GM13976 (cell line): ENCODE results near the gene EHD4.

ENCODE experiments used
- DNase-seq: peaks from one replicate; pipeline ENCODE4 v3.0.0; 2012; ENCODE audit warnings: low spot score
- CTCF ChIP-seq: IDR thresholded peaks from 2 replicates; pipeline ENCODE4 v1.5.1; 2012; ENCODE audit warnings: borderline replicate concordance, mild to moderate bottlenecking; ENCODE audit not compliant: insufficient read depth; ENCODE audit errors: extremely low read depth, missing control alignments, control extremely low read depth
- in situ Hi-C: fragments of 300-500 bp; cut with MboI; formaldehyde crosslinking; loops from one replicate; pipeline ENCODE4 v1.12.0; 2022; ENCODE audit warnings: low sequenced_read_pairs, mixed read lengths, inconsistent platforms; ENCODE audit not compliant: unreplicated experiment

Gene EHD4

GRCh38 chr15:41946970-41947369, 25.4 kb downstream of the EHD4 start:
- no peak for TF ChIP-seq CTCF
- no peak for DNase-seq
- in situ Hi-C loops: no loop called here

DNA sequence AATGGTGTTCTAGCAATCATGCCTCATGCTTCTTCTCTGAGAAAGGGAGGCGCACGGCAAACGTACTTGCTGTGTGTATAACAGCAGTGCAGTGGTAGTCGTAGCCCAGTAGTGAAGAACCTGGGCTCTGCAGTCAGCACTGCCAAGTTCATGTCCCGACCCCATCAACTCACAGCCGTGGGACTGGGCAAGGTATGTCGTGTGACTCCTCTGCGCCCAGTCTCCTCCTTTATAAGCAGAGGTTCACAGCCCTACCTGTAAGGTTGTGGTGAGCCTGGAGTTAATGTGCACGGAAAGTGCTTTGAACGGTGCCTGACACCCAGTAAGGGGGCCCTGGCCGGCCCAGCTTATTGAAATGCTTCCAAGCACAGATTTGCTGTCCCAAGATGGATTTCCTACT, 26.6 kb downstream of the EHD4 start:
- in situ Hi-C loops: no loop called here

DNA sequence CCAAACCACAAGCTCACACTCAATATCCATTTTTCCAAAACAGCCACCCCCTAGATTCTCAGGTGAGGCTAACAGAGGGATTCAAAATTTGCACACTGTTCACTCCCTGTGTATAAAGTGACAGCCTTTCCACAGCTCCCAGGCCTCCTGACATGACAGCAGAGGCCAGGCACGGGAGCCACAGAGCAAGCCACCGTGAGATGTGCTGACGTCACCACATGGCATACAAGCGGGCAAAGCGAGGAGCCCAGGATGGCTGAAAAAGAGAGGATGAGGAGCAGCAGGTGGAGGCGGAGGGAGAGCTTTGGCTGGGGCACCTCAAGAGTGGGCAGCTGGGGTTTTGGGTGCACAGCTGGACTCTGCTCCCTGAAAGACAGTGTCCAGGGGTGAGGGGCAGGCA, 27.1 kb downstream of the EHD4 start:
- in situ Hi-C loops: no loop called here

More for the DNA sequence above, 26.6 kb downstream of the EHD4 start:
- TF ChIP-seq CTCF: no peak
- DNase-seq: no peak

GRCh38 chr15:41944313-41944940, 27.9 kb downstream of the EHD4 start:
- no peak for DNase-seq
- in situ Hi-C loops: no loop called here
- no peak for TF ChIP-seq CTCF

More for the DNA sequence above, 27.1 kb downstream of the EHD4 start:
- no peak for TF ChIP-seq CTCF
- no peak for DNase-seq

DNA sequence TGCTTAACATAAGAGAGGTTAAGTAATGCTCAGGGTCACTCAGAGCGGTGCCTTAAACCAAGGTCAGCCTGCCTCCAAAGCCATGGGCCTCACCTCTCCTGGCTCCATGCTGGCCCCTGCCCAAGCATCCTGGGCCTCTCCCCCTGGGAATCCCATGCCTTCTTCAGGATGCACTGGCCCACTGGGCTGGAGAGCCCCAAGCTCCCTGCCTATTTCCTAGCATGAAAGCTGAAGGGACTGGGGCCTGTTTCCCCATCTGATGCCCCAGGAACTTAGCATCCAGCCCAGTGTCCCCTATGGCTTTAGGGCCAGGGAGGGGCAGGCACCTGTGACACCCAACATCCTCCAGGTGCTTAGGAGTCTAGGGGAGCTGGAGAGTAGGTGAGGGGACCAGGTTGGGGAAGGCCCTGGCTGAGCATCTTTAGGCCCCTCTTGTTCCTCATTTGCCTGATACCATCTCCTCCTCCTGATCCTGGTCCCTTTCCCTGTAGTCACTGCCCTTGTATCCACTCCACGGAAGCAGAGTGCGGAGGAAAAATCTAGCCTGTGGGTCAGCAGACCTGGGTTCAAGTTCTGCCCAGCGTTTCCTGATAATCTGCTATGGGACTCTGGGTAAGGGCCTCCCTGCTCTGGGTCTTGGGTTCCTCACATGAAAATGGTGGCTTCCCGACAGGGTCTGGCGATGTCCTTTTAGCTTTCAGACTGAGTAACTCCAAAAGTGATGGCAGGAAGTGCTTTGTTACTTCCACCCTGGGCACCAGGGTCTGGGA, 28.6 kb downstream of the EHD4 start:
- in situ Hi-C loops: no loop called here
- TF ChIP-seq CTCF: no peak

GRCh38 chr15:41942886-41943285, 29.5 kb downstream of the EHD4 start:
- DNase-seq: no peak
- in situ Hi-C loops: no loop called here
- no peak for TF ChIP-seq CTCF

More for the DNA sequence above, 28.6 kb downstream of the EHD4 start:
- DNase-seq: no peak
